ENCODE data around the gene VWC2.
"Not testable (repeated sequence)": the region's sequence is repeated elsewhere in the genome, so short reads cannot be mapped to it uniquely, and the experiment has no call there.

The VWC2 gene

GRCh38 chr7:49787980-49788379, 14.5 kb downstream of the VWC2 start:
- no peak for DNase-seq

GRCh38 chr7:49788455-49789059, 15.1 kb downstream of the VWC2 start:
- no peak for DNase-seq

GRCh38 chr7:49789736-49790135, 16.3 kb downstream of the VWC2 start:
- DNase-seq, result no peak

- no peak for DNase-seq
Observed at GRCh38 chr7:49790209-49790608, 16.8 kb downstream of the VWC2 start.

- peak; percentile 49 for DNase-seq
Observed at GRCh38 chr7:49791088-49791741, 17.8 kb downstream of the VWC2 start.

- DNase-seq, result no peak
Observed at GRCh38 chr7:49797987-49798660, 24.7 kb downstream of the VWC2 start.

GRCh38 chr7:49800031-49800430, 26.6 kb downstream of the VWC2 start:
- no peak for DNase-seq

GRCh38 chr7:49802600-49802999, 29.2 kb downstream of the VWC2 start:
- DNase-seq, result no peak

GRCh38 chr7:49803812-49804211, 30.4 kb downstream of the VWC2 start:
- no peak for DNase-seq

GRCh38 chr7:49805371-49806007, 32.1 kb downstream of the VWC2 start:
- no peak for DNase-seq

- DNase-seq, result no peak
Observed at GRCh38 chr7:49812534-49812933, 39.1 kb downstream of the VWC2 start.

GRCh38 chr7:49817279-49817678, 43.8 kb downstream of the VWC2 start:
- DNase-seq, result no peak

- no peak for DNase-seq
Observed at GRCh38 chr7:49821181-49821580, 47.7 kb downstream of the VWC2 start.

- DNase-seq, result no peak
Observed at GRCh38 chr7:49822856-49823255, 49.4 kb downstream of the VWC2 start.

- no peak for DNase-seq
Observed at GRCh38 chr7:49823566-49823965, 50.1 kb downstream of the VWC2 start.

GRCh38 chr7:49839863-49840645, 66.6 kb downstream of the VWC2 start:
- DNase-seq, result no peak

- no peak for DNase-seq
Observed at GRCh38 chr7:49840751-49841405, 67.4 kb downstream of the VWC2 start.

- no peak for DNase-seq
Observed at GRCh38 chr7:49845626-49846025, 72.2 kb downstream of the VWC2 start.

GRCh38 chr7:49848211-49848841, 74.9 kb downstream of the VWC2 start:
- DNase-seq, result no peak

GRCh38 chr7:49850921-49851613, 77.6 kb downstream of the VWC2 start:
- no peak for DNase-seq

- not testable (repeated sequence) for DNase-seq
Observed at GRCh38 chr7:49851614-49851934, 78.1 kb downstream of the VWC2 start.
